Panc1 (cell line): ENCODE measurements around the gene SHOC2. TPM values are rescaled to one million over a fixed set of nuclear protein-coding genes. Genes with fewer than 3 reads are reported as not detected.

Experiments used
- ATAC-seq: fragments of 200-7000 bp; cut with Tn5 transposase; 2 replicates; pipeline ENCODE4 v1.9.1; 2020; ENCODE audit warnings: mild to moderate bottlenecking, moderate library complexity
- BruUV-seq: library from RNA; stranded (reverse); fragments of 400-500 nt; replicated peaks from 2 replicates; lab custom pipeline; 2021; lab: Mats Ljungman, UMichigan
- CTCF ChIA-PET: fragments of 300-600 bp; sonication (Branson Sonifier 250); formaldehyde crosslinking; loops from one replicate; lab custom pipeline; 2022; ENCODE audit warnings: antibody characterized with exemption; lab: Charles Lee
- POLR2A ChIA-PET: fragments of 300-600 bp; sonication (Branson Sonifier 250); formaldehyde crosslinking; loops from one replicate; lab custom pipeline; 2022; ENCODE audit warnings: antibody characterized with exemption; lab: Charles Lee
- DNase-seq: peaks from one replicate; pipeline ENCODE4 v3.0.0-alpha.2; 2010; ENCODE audit warnings: low read depth, low spot score
- H3K27ac ChIP-seq: 2 replicates; pipeline ENCODE4 v1.5.1; 2011; ENCODE audit warnings: mild to moderate bottlenecking, low read length, inconsistent platforms
- H3K27me3 ChIP-seq: fragments of 200-500 bp; sonication (Bioruptor generic); 2 replicates; pipeline ENCODE4 v1.6.0; 2014; ENCODE audit warnings: low read length, inconsistent platforms; ENCODE audit not compliant: control insufficient read depth, insufficient read depth
- H3K36me3 ChIP-seq: fragments of 200-500 bp; sonication (Bioruptor generic); 2 replicates; pipeline ENCODE4 v1.5.1; 2014; ENCODE audit warnings: inconsistent platforms, mild to moderate bottlenecking, low read length, moderate library complexity; ENCODE audit not compliant: control insufficient read depth, insufficient read depth
- H3K4me1 ChIP-seq: 2 replicates; pipeline ENCODE4 v1.5.1; 2011; ENCODE audit warnings: inconsistent platforms, mild to moderate bottlenecking, low read length, moderate library complexity; ENCODE audit not compliant: control insufficient read depth, insufficient read depth
- H3K4me3 ChIP-seq, 2 experiments: 2 replicates each; pipeline ENCODE4 v1.5.1; 2011 to 2012; ENCODE audit warnings: low read depth in 2 of 2, low read length in 2 of 2, mild to moderate bottlenecking in 2 of 2, inconsistent platforms in 1 of 2, moderate library complexity in 1 of 2
- H3K9me3 ChIP-seq: fragments of 200-500 bp; sonication (Bioruptor generic); 2 replicates; pipeline ENCODE4 v1.5.1; 2014; ENCODE audit warnings: low read depth, mild to moderate bottlenecking, inconsistent platforms, low read length, moderate library complexity; ENCODE audit not compliant: control insufficient read depth, insufficient read depth
- POLR2AphosphoS5 ChIP-seq: IDR thresholded peaks from 2 replicates; pipeline ENCODE4 v1.6.1; 2012; ENCODE audit warnings: mild to moderate bottlenecking, low read depth, low read length, moderate library complexity
- SIN3A ChIP-seq: IDR thresholded peaks from 2 replicates; pipeline ENCODE4 v1.6.1; 2012; ENCODE audit warnings: low read depth, mild to moderate bottlenecking, low read length, moderate library complexity, borderline replicate concordance; ENCODE audit not compliant: insufficient read depth
- TCF7L2 ChIP-seq: IDR thresholded peaks from 2 replicates; pipeline ENCODE4 v1.6.1; 2011; ENCODE audit warnings: mild to moderate bottlenecking, low read depth, low read length, inconsistent platforms
- in situ Hi-C: cut with HindIII; loops from 2 replicates; pipeline ENCODE4 v1.10.0; 2016; ENCODE audit warnings: low sequenced_read_pairs, low pct_unique_long_range_greater_than_20kb
- intact Hi-C: fragments of 100-400 bp; cut with micrococcal nuclease; formaldehyde crosslinking; loops from one replicate; pipeline ENCODE4 v1.10.0; 2022; ENCODE audit not compliant: unreplicated experiment
- total RNA-seq: library from RNA; stranded (reverse); gene quantifications from one replicate; pipeline ENCODE4 v1.2.1, GENCODE V29; 2021; ENCODE audit not compliant: unreplicated experiment
- TF ChIP-seq, protein P1 (sequence below), 2 experiments: IDR thresholded peaks; 2 replicates each; pipeline ENCODE4 v1.6.1; 2011 to 2012; ENCODE audit warnings: low read depth in 2 of 2, control low read depth in 1 of 2, low read length in 1 of 2, mild to moderate bottlenecking in 1 of 2, moderate library complexity in 1 of 2; ENCODE audit not compliant: insufficient read depth in 1 of 2
- TF ChIP-seq, protein P2 (sequence below): fragments of 450-650 bp; IDR thresholded peaks from 2 replicates; pipeline ENCODE4 v1.5.1; 2017; ENCODE audit warnings: mild to moderate bottlenecking

SHOC2 gene
- total RNA-seq, 1 experiment from 2014 or later = 56.6 TPM

DNA sequence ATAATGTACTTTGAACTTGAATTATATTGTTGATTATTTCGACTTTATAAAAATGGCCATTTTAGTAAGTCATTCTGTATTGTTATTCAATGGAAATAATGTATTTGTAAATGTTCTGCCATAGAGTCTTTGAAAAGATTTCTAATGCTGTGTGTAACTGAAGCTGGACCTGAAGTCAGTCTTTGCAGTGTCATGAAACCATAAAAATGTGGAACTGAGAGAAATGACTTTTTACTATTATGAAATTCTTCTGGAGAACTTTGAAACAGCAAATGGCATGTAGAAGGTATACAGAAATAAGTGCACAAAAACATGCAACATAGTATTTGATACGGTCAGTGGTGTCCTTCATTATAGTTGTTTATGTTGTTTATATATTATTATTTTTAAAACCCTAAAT, 97.7 kb downstream of the SHOC2 start:
- intact Hi-C loops (no loop called here), in situ Hi-C loops (no loop called here)
- Histone ChIP-seq H3K36me3 (peaks cover 10% of the 10 kb centered on the region), H3K27me3 (no peaks in the 10 kb centered on the region), H3K27ac (no peak overlapping the region), H3K9me3 (no peaks in the 10 kb centered on the region), H3K4me1 (no peaks in the 10 kb centered on the region), H3K4me3 (no peak overlapping the region)
- POLR2A ChIA-PET = no interaction called here
- CTCF ChIA-PET = no interaction called here
- BruUV-seq = no TSS peak
- TF ChIP-seq POLR2AphosphoS5 = no peak
- no peak for TF ChIP-seq SIN3A
- TF ChIP-seq, protein P1, sequence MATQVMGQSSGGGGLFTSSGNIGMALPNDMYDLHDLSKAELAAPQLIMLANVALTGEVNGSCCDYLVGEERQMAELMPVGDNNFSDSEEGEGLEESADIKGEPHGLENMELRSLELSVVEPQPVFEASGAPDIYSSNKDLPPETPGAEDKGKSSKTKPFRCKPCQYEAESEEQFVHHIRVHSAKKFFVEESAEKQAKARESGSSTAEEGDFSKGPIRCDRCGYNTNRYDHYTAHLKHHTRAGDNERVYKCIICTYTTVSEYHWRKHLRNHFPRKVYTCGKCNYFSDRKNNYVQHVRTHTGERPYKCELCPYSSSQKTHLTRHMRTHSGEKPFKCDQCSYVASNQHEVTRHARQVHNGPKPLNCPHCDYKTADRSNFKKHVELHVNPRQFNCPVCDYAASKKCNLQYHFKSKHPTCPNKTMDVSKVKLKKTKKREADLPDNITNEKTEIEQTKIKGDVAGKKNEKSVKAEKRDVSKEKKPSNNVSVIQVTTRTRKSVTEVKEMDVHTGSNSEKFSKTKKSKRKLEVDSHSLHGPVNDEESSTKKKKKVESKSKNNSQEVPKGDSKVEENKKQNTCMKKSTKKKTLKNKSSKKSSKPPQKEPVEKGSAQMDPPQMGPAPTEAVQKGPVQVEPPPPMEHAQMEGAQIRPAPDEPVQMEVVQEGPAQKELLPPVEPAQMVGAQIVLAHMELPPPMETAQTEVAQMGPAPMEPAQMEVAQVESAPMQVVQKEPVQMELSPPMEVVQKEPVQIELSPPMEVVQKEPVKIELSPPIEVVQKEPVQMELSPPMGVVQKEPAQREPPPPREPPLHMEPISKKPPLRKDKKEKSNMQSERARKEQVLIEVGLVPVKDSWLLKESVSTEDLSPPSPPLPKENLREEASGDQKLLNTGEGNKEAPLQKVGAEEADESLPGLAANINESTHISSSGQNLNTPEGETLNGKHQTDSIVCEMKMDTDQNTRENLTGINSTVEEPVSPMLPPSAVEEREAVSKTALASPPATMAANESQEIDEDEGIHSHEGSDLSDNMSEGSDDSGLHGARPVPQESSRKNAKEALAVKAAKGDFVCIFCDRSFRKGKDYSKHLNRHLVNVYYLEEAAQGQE (IDR thresholded peaks at IDR 0.05; ENCODE audit: insufficient read depth in 1 of 2, low read depth in 2 of 2, low read length in 1 of 2) = no peak
- no peak for TF ChIP-seq TCF7L2
- TF ChIP-seq, protein P2, sequence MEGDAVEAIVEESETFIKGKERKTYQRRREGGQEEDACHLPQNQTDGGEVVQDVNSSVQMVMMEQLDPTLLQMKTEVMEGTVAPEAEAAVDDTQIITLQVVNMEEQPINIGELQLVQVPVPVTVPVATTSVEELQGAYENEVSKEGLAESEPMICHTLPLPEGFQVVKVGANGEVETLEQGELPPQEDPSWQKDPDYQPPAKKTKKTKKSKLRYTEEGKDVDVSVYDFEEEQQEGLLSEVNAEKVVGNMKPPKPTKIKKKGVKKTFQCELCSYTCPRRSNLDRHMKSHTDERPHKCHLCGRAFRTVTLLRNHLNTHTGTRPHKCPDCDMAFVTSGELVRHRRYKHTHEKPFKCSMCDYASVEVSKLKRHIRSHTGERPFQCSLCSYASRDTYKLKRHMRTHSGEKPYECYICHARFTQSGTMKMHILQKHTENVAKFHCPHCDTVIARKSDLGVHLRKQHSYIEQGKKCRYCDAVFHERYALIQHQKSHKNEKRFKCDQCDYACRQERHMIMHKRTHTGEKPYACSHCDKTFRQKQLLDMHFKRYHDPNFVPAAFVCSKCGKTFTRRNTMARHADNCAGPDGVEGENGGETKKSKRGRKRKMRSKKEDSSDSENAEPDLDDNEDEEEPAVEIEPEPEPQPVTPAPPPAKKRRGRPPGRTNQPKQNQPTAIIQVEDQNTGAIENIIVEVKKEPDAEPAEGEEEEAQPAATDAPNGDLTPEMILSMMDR = no peak
- no peak for ATAC-seq
- no peak for DNase-seq

DNA sequence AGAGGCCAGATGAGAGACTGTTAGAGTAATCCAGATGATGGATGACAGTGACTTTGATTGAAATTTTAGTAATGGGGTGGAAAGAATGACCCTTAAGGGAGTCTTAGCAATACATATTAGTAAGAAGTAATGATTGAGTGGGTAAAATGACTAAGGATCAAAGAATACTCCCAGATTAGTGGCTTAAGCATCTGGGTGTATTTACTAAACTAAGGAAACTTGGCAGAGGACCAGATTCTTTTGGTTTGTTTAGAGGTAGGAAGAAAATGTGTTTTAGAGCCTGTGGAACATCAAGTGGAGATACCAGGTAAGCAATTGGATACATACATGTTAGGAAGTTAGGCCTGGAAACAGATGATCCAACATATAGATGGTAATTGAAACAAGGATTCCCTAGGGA, 98.6 kb downstream of the SHOC2 start:
- ATAC-seq (no peak), DNase-seq (no peak)
- Histone ChIP-seq H3K9me3 (no peaks in the 10 kb centered on the region), H3K4me1 (no peaks in the 10 kb centered on the region), H3K27ac (no peak overlapping the region), H3K4me3 (no peak overlapping the region), H3K27me3 (no peaks in the 10 kb centered on the region), H3K36me3 (peaks cover 10% of the 10 kb centered on the region)
- intact Hi-C loops (no loop called here), in situ Hi-C loops (no loop called here)
- no TSS peak for BruUV-seq
- POLR2A ChIA-PET = no interaction called here
- TF ChIP-seq POLR2AphosphoS5 (no peak), TCF7L2 (no peak), SIN3A (no peak)
- TF ChIP-seq, protein P1 (IDR thresholded peaks at IDR 0.05; ENCODE audit: insufficient read depth in 1 of 2, low read depth in 2 of 2, low read length in 1 of 2) = no peak
- TF ChIP-seq, protein P2 = no peak
- CTCF ChIA-PET = no interaction called here
